GM12891 (cell line): Measurements from ENCODE around the gene MMEL1. TPM values are rescaled to one million over a fixed set of nuclear protein-coding genes. Genes with fewer than 3 reads are reported as not detected.
"Not testable (repeated sequence)": the region's sequence is repeated elsewhere in the genome, so short reads cannot be mapped to it uniquely, and the experiment has no call there.

ENCODE experiments used
- DNase-seq: peaks from one replicate; pipeline ENCODE4 v3.0.0; 2011; ENCODE audit warnings: low spot score; ENCODE audit not compliant: insufficient read length
- FAIRE-seq: peaks from 2 replicates; lab custom pipeline; 2011; peaks lifted over from hg19 to GRCh38; lab: Jason Lieb, UNC
- PAX5 ChIP-seq: IDR thresholded peaks from 2 replicates; pipeline ENCODE4 v1.6.1; 2011; ENCODE audit warnings: low read length, moderate library complexity, mild to moderate bottlenecking; ENCODE audit not compliant: insufficient read depth, severe bottlenecking
- POLR2A ChIP-seq: IDR thresholded peaks from 2 replicates; pipeline ENCODE4 v1.6.1; 2011; ENCODE audit warnings: low read depth, low read length, control low read depth
- POLR2AphosphoS5 ChIP-seq: IDR thresholded peaks from 2 replicates; pipeline ENCODE4 v1.6.1; 2011; ENCODE audit warnings: low read depth, low read length, control low read depth
- POU2F2 ChIP-seq: IDR thresholded peaks from 2 replicates; pipeline ENCODE4 v1.6.1; 2011; ENCODE audit warnings: low read depth, mild to moderate bottlenecking, control low read depth, low read length, moderate library complexity
- SPI1 ChIP-seq: IDR thresholded peaks from 2 replicates; pipeline ENCODE4 v1.6.1; 2011; ENCODE audit warnings: low read depth, low read length, control low read depth
- TAF1 ChIP-seq: IDR thresholded peaks from 2 replicates; pipeline ENCODE4 v1.6.1; 2011; ENCODE audit warnings: low read depth, low read length, control low read depth
- polyA plus RNA-seq: library from polyadenylated mRNA; unstranded; fragments of >200 nt; gene quantifications from one replicate; pipeline ENCODE4 v1.2.1, GENCODE V29; 2012; ENCODE audit warnings: low read depth, missing spikeins, inconsistent platforms; ENCODE audit not compliant: missing spikeins

The MMEL1 gene
- not detected for polyA plus RNA-seq

DNA sequence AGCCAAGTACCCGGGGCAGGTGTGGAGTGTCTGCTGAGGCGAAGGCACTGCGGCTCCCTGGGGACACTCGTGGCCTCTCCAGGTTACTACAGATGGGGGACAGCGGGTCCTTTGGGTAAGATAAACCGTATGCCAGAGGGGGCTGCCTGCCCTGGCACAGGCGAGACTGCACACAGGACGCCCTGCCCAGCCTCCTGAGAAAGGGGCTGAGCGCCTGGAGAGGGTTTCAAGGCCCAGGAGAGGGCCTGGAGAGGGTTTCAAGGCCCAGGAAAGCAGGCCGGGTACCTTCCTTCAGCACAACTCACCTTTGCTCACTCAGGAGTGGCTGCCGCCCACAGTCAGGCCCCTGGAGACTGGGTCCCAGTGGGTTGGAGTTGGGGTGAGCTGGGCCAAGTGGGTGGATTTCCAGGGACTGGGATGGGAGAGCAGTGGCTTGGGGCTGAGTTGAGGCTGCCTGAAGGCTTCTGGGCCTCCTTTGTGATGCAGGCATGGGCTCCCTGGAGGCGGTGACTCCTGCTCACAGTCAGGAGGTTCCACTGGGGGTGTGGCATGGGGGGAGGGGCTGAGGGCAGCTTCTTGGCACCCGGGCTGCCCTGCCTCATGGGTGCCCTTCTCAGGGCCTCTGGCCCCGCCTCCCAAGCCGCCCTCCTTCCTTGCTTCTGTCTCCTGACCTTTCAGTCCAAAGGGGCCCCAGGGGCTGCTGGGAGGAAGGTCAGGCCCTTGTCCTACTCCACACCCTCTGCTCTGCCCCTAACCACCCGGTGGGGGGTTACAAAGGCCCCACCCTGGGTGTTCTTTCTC lies at the start of gene MMEL1:
MMEL1 (minus strand) TSS at position 456 of the 801 bp plus-strand sequence. CDS start 3,532 bp downstream, outside the sequence.
- TF ChIP-seq SPI1 (no peak), POU2F2 (no peak), PAX5 (no peak), POLR2AphosphoS5 (no peak), POLR2A (no peak), TAF1 (no peak)
- DNase-seq (no peak), FAIRE-seq (no peak)

DNA sequence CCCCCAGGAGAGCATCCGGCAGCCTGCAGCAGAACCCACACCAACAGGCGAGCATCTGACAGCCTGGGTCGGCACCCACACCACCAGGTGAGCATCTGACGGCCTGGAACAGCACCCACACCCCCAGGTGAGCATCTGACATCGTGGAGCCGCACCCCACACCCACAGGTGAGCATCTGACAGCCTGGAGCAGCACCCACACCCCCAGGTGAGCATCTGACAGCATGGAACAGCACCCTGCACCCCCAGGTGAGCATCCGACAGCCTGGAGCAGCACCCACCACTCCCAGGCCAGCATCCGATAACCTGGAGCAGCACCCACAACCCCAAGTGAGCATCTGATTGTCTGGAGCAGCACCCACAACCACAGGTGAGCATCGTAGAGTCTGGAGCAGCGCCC lies 43.9 kb upstream of the MMEL1 start:
- not testable (repeated sequence) for DNase-seq, FAIRE-seq

GRCh38 chr1:2671656-2672055 lies 38.8 kb upstream of the MMEL1 start:
- not testable (repeated sequence) for FAIRE-seq, DNase-seq

GRCh38 chr1:2659806-2660205 lies 27.0 kb upstream of the MMEL1 start:
- FAIRE-seq, DNase-seq: not testable (repeated sequence)

DNA sequence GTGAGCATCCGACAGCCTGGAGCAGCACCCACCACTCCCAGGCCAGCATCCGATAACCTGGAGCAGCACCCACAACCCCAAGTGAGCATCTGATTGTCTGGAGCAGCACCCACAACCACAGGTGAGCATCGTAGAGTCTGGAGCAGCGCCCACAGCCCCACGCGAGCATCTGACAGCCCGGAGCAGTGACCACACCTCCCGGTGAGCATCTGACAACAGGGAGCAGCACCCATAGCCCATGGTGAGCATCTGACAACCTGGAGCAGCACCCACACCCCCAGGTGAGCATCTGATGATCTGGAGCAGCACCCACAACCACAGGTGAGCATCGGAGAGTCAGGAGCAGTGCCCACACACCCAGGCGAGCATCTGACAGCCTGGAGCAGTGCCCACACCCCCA lies 25.1 kb upstream of the MMEL1 start:
- not testable (repeated sequence) for FAIRE-seq

DNA sequence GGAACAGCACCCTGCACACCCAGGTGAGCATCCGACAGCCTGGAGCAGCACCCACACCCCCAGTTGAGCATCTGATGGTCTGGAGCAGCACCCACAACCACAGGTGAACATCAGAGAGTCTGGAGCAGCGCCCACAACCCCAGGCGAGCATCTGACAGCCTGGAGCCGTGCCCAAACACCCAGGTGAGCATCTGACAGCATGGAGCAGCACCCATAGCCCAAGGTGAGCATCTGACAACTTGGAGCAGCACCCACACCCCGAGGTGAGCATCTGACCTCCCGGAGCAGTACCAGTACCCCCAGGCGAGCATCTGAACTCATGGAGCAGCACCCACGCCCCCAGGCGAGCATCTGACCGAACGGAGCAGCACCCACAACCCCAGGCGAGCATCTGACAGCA lies 24.3 kb upstream of the MMEL1 start:
- DNase-seq, FAIRE-seq: not testable (repeated sequence)

More for the DNA sequence above, 25.1 kb upstream of the MMEL1 start:
- not testable (repeated sequence) for DNase-seq

- FAIRE-seq, DNase-seq: not testable (repeated sequence)
These were observed 23.0 kb upstream of the MMEL1 start for GRCh38 chr1:2655598-2656434.

- not testable (repeated sequence) for DNase-seq, FAIRE-seq
These were observed 21.7 kb upstream of the MMEL1 start for GRCh38 chr1:2654443-2654948.

DNA sequence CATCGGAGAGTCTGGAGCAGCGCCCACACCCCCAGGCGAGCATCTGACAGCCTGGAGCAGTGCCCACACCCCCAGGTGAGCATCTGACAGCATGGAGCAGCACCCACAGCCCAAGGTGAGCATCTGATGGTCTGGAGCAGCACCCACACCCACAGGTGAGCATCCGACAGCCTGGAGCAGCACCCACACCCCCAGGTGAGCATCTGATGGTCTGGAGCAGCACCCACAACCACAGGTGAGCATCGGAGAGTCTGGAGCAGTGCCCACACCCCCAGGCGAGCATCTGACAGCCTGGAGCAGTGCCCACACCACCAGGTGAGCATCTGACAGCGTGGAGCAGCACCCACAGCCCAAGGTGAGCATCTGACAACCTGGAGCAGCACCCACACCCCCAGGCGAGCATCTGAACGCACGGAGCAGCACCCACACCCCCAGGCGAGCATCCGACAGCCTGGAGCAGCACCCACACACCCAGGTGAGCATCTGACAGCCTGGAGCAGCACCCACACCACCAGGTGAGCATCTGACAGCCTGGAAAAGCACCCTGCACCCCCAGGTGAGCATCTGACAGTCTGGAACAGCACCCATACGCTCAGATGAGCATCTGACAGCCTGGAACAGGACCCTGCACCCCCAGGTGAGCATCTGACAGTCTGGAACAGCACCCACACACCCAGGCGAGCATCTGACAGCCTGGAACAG lies 21.1 kb upstream of the MMEL1 start:
- not testable (repeated sequence) for FAIRE-seq, DNase-seq

- not testable (repeated sequence) for DNase-seq, FAIRE-seq
These were observed 20.2 kb upstream of the MMEL1 start for GRCh38 chr1:2652926-2653571.

GRCh38 chr1:2652152-2652925 lies 19.5 kb upstream of the MMEL1 start:
- FAIRE-seq = not testable (repeated sequence)

More at GRCh38 chr1:2652152-2652925, 19.5 kb upstream of the MMEL1 start:
- not testable (repeated sequence) for DNase-seq
